Left renal cortex interstitium (tissue), 4 donors: ENCODE results near the gene CLIP2. TPM values are rescaled to one million over a fixed set of nuclear protein-coding genes. Genes with fewer than 3 reads are reported as not detected.
"Not testable (repeated sequence)": the region's sequence is repeated elsewhere in the genome, so short reads cannot be mapped to it uniquely, and the experiment has no call there.

ENCODE experiments used
- DNase-seq, 4 donors: peaks; one replicate each; pipeline ENCODE4 v3.0.0-alpha.2; 2013; ENCODE audit warnings: low read depth in 4 of 4, low spot score in 2 of 4, missing footprints in 1 of 4
- polyA plus RNA-seq, 4 donors: library from polyadenylated mRNA; unstranded; fragments of 120-200 nt; gene quantifications; one replicate each; pipeline ENCODE4 v1.2.1, GENCODE V29; 2013; ENCODE audit not compliant: insufficient read length in 4 of 4

Gene CLIP2
- polyA plus RNA-seq = 10 to 100 TPM; 26.0 to 38.2 (median 30.4) TPM

DNA sequence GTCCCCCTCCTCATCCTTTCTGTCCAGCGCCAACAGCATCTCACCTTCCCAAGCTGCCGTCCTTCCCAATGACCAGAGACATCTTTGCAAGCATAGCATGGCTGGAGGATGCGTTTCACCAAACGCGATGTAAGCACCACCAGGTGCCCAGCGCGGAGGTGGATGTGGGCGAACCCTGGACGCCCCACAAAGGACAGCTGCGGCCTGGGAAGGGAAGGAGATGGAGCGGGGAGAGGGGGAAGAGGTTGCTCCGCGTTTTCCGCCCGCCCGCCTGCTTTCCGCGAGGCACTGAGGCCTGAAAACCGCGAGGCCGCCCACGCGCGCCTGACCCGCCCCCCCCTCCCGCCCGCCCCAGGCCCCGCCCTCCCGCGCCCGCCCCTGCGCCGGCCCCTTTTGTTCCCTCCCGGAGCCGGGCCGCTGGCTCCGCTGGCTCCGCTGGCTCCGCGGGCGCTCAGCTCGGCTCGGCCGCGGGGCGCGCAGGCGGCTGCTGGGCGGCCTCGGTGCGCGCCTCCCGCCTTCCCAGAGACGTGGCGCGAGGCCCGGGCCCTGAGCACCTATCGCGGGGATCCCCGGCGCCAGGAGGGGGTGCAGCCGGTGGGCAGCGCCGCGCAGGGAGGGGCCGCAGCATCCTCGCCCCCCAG lies at the start of gene CLIP2:
Gene CLIP2 (plus strand): TSS at position 390 of the 641 bp plus-strand sequence. CDS start 28,140 bp downstream, outside the sequence.
- DNase-seq = peak in 1 of 4 donors; percentile 66

DNA sequence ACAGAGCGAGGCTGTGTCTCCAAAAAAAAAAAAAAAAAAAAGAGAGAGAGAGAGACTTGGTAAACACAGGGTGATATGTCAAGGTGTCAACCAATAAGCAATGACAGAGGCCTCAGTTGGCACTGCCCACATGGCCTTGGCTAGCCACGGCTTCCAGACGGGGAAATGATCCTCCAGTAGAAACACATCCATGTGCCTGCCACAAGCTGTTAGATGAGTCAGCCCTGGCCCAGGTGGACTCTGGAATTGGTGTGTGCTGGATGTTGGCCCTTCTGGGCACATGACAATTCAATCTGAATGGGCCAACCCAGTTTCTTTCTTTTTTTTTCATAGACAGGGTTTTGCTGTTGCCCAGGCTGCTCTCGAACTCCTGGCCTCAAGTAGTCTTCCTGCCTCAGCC lies 48.7 kb upstream of the CLIP2 start:
- no peak for DNase-seq

DNA sequence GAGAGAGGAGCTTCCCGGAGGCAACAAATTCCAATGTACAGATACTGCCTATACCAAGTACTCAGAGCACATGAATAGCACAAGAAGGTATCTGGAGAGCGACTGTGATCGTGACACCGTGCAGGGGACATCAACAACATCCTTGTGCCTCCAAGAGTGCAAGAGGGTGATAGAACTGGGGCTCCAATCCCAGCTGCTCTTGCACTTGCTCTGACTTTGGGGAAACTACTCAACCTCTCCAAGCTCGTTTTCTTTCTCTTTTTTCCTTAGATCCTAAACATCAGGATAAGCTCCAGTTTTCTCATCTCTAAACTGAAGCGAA lies 47.1 kb upstream of the CLIP2 start:
- DNase-seq = no peak

DNA sequence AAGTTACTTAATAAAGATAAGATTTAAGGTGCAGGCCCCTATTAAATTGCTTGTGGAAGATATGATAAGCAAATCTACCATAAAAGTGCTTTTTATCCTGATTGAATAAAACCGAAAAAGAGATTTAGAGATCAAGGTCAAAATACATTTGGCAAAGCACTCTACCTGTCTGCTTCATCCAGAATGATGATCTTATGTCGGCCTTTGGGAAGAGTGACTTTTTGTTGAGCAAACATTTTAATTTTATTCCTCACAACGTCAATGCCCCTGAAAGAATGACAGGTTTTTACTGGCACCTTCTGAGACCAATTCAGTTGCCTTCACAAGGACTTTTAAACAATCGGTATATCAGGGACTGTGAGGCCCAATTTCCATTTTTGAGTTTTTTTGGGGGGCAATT lies 42.7 kb upstream of the CLIP2 start:
- DNase-seq = no peak

DNA sequence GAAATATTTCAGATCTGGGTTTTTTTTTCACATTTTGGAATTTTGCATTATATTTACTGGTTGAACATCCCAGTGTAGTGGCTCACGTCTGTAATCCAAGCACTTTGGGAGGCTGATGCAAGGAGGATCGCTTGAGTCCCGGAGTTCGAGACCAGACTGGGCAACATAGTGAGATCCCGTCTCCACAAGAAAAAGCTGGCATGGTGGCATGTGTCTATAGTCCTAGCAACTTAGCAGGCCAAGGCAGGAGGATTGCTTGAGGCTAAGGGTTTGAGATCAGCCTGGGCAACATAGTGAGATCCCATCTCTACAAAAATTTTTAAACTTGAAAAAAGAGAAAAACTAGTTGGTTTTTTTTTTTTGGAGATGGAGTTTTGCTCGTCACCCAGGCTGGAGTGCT lies 41.1 kb upstream of the CLIP2 start:
- no peak for DNase-seq

DNA sequence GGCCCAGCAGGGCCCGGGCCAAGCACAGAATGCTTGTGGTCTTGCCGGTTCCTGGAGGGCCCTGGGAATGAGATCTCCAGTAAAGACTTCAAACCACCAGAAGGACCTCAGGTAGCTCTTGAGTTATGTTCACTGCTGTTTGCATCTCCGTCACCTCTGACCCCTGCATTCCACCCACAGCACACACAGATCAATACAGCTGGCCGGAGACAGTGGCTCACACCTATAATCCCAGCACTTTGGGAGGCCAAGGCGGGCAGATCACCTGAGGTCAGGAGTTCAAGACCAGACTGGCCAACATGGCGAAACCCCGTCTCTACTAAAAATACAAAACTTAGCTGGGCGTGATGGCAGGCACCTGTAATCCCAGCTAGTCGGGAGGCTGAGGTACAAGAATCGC lies 40.1 kb upstream of the CLIP2 start:
- not testable (repeated sequence) for DNase-seq

DNA sequence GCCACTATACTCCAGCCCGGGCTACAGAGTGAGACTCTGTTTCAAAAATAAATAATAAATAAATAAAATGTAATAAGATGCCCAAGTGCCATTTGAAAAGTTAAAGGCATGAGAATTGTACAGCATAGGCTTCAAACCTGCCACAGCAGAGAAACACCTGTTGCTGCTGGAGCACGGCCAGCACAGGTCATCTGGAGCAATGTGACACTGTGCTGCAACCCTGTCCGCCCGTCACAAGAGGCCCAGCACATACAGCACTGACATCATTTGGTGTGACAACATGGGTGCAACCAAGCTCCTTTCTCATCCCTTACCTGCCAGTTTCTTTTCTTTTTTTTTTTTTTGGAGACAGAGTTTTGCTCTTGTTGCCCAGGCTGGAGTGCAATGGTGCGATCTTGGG lies 36.3 kb upstream of the CLIP2 start:
- DNase-seq = no peak

DNA sequence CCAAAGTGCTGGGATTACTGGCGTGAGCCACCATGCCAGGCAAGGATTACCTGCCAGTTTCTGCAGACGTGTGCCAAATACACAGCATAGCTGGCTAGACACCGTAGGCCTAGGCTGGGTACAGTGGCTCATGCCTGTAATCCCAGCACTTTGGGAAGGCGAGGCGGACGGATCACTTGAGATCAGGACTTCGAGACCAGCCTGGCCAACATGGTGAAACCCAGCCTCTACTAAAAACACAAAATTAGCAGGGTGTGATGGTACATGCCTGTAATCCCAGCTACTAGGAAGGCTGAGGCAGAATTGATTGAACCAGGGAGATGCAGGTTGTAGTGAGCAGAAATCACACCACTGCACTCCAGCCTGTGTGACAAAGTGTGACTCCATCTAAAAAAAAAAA lies 35.9 kb upstream of the CLIP2 start:
- no peak for DNase-seq

DNA sequence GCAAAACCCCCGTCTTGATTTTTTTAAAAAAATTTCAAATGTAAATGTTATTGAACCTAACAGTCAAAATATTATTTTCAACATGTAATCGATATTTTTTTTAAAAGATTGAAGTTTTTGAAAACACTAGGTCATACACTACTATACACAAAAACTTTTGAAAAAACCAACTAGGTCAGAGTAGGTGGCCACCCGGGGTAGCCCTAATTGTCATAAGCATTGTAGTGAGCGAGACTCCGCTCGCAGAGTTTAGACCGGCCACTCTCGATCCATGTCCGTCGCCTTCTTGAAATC lies 35.4 kb upstream of the CLIP2 start:
- DNase-seq = no peak

DNA sequence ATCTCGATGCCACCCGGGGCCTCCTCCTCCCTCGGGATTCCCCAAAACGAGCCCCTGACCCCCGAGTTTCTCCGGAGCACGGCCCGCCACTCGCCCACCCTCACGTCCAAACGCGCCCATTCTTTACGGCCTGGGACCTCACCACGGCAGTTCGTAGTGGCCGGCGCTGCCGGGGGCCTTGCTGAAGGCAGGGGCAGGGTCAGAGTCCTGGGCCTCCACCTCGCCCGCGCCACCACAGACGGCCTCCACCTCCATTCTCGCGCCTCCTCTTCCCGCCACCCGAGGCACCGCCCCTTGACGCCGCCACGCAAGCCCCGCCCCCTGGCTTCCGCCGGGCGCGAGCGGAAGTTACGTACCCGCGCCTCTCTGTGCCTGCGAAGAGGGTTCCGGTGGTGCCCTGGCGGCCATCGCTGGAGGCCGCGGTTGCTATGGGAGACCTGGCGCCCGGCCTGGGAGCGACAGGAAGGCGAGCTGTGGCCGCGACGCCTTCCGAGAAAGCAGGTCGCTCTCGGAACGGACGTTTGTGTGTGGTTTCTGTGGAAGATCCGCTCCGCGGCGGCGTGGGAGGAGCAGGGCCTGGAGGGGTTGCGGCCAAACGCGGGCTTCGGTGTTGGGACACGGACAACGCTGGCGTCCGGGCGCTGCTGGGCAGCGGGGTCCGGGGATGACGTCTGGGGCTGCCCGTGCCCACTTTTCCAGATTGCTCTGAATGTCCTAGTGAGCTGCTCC lies 34.9 kb upstream of the CLIP2 start, which contains the start of gene RFC2:
Gene RFC2 (minus strand): TSS at position 271 of the 729 bp plus-strand sequence. CDS start 16 bp downstream, at position 255.
- DNase-seq = peak; percentile 87 to 93 (median 90)

DNA sequence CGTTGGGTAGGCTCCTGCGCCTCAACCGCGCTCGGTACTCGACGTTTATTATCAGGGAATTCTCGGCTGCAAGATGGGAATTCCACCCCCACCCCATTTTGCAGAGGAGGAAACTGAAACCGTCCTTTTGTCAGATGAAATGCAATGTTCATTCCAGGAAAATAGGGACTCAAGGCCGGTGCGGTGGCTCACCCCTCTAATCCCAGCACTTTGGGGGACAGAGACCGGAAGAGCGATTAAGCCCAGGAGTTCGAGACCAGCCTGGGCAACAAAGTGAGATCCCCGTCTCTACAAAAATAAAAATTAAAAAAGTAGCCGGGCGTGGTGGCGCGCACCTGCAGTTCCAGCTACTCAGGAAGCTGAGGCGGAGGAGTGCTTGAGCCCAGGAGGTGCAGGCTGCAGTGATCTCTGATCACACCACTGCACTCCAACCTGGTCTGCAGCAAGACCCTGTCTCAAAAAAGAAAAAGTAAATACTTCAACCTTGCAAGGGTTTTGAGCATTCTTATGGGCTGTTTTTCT lies 34.3 kb upstream of the CLIP2 start:
- no peak for DNase-seq

DNA sequence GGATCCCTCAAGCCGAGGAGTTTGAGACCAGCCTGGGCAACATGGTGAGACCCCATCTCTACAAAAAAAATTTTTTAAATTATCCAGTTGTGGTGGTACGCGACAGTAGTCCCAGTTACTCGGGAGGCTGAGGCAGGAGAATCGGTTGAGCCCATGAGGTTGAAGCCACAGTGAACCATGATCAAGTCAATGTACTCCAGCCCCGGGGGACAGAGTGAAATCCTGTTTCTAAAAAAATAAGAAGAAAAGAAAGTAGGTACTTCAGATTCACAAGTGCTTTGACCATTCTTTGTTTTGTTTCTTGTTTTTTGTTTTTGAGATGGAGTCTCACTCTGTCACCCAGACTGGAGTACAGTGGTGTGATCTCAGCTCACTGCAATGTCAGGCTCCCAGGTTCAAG lies 33.7 kb upstream of the CLIP2 start:
- DNase-seq = not testable (repeated sequence)

DNA sequence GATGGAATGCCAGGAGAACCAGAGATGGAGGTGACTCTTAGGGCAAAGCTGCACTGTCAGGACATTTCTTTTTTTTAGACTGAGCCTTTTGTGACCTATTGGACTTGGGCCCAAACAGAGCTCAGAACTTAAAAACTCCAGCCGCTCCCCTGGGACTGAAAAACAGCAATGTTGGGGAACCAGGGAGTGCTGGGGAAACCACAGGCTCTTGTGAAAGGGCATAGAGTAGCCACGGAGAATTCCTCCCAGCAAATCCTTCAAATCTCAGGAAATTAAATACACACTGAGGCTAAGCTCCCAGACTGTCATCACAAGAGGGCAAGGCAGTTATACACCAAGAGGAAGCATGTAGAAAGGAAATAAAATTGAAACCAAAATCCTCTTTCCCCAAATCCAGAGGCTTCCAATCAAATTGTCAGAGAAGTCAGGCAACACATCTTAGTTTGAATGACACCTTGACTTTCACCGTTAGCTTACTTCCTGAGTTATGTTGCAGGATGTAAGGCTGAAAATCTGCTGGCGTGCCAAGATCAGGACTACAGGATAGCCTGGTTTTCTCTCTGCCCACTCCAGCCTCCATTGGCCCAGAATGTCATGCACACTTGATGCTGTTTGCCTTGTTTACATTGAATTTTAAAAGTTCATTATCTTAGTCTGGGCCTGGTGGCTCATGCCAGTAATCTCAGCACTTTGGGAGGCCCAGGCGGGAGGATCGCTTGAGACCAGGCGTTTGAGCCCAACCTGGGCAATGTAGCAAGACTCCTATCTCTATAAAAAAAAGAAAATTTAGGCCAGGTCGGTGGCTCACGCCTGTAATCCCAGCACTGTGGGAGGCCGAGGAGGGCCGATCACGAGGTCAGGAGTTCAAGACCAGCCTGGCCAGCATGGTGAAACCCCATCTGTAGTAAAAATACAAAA lies 32.5 kb upstream of the CLIP2 start:
- DNase-seq = no peak

DNA sequence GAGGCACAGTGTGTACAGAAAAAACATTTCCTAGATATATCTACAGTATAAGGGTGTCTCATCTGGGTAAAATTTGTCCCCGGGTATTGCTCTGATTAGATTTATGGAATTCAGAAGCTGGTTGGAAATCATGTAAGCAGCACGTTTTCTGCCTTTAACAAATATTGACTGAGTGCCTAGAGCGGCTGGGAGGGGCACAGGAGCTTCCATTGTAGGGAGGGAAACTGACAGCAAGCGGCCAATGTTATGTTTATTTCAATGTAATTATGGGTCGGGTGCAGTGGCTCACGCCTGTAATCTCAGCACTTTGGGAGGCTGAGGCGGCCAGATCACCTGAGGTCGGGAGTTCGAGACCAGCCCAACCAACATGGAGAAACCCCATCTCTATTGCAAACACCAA lies 30.6 kb upstream of the CLIP2 start:
- DNase-seq = no peak

DNA sequence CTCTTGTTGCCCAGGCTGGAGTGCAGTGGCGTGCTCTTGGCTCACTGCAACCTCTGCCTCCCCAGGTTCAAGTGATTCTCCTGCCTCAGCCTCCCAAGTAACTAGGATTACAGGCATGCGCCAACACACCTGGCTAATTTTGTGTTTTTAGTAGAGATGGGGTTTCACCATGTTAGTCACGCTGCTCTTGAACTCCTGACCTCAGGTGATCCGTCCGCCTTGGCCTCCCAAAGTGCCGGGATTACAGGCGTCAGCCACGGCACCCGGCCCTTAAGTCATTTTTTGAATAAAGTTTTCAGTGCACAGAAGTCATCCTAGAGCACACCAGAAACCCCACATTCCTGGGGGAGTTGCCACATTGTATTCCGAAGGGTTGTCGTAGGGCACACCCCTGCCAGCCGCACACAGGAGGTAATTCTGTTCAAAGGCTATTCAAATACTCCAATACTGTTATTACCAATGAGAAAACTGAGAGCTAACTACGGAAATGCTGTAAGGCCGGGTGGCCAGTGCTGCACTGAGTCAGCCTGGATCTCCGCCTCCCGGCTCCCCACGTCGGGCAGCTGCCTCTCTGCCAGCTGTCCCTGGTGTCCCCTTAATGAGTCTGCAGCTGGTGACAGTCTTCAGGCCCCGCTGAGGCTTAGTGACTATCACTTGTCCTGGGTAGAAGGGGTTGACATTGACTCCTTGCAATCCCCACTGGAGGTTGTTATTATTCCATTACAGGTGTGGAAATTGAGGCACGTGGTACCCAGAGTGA lies 26.4 kb upstream of the CLIP2 start:
- no peak for DNase-seq

DNA sequence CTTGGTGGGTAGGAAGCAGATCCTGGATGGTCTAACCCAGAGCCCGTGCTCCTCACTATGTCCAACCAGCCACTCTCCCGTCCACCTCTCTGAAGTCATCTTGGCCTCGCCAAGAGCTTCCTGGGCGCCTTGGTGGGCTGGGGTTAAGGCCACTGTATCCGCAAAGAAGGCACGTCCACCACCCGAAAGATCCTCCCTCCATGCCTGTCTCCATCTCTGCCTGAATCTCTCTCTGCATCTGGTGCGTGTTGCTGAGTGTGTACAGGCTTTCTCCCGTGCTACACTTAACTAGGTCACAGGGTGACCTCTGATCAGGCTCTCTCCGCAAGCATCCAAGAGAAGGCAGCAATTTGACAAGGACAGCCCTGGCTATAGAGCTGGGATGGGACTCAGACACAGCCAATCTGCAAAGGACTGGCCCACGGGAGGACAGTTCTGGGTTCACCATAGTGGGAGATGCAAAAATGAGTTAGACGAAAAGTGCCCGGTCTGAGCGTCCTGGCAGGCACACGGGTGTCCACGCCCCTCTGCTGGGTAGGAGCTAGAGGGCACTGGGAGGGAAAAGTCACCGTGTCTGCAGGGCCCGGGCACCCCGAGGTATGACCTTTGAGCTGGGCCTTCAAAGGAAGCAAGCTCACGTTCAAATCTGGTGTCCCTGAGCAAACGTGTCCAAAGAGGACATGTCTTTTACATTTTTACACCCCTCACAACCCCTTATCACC lies 25.6 kb upstream of the CLIP2 start:
- no peak for DNase-seq

DNA sequence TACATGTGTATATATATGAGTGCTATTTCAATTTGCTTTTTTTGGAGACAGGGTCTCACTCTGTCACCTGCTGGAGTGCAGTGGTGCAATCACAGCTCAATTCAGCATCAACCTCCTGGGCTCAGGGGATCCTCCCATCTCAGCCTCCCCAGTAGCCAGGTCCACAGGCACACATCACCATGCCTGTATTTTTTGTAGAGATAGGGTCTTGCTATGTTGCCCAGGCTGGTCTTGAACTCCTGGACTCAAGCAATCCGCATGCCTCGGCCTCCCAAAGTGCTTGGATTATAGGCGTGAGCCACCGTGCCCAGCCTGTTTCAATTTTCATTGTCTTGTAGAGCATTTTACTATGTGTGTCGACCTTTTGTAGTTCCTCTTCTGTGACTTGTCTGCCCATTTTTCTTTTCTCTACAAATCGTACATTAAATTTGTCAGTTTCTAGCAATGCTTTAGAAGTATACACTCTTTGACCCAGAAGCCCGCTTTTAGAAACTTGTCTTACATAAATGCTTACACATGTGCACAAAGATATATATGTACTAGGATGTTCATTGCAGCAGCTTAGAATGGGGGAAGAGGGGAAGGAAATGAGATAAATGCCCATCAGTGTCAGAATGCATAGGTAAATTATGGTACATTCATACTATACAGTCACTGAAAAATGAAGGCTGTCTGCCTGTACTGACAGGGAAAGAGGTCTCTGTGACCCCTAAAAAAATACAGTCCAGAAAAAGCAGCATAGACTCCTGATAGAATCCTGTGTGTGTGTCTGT lies 22.8 kb upstream of the CLIP2 start:
- DNase-seq = no peak

DNA sequence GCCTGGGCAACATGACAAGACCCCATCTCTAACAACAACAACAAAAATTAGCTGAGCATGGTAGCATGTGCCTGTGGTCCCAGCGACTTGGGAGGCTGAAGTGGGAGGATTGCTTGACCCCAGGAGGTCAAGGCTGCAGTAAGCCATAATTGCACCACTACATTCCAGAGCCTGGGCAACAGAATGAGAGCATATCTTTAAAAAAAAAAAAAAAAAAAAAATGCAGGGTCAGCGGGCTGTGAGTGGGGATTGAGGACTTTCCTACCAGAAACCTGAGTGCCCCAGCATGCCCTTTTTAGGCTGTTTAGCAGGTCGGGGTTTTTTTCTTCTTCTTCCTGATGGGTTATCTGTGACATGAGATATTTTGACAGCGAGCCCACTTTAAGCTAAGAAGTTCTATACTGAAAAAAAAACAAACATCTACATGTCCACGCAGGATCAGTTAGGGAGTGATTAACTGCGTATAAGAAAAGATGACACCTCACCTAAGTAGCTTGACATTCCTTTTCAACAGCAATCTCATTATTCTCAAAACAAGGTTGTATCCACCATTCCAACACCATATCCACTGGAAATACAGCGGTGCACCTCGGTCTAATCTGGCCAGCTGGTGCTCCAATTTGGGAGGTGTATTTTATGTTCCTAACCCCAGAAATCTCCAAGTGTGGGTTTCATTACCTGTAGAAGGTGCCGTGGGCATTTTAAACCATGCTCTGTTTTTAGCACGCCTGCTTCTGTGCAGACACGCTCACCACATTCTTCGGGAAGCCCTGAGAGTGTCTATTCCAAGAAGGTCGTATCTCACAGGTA lies 21.2 kb upstream of the CLIP2 start:
- DNase-seq = no peak
